Gastrocnemius medialis (tissue), 4 donors: ENCODE results near the gene RIN3. TPM values are rescaled to one million over a fixed set of nuclear protein-coding genes. Genes with fewer than 3 reads are reported as not detected.

Experiments
- ATAC-seq, 2 donors: fragments of 150-250 bp; one replicate each; pipeline ENCODE4 v1.9.1; 2016
- DNase-seq, 2 donors: peaks; one replicate each; pipeline ENCODE4 v3.0.0-alpha.2; 2019
- H3K27ac ChIP-seq, 4 donors: fragments of 200-600 bp; sonication (generic); 1 replicate in 1 of 4; 2 replicates in 3 of 4; pipeline ENCODE4 v1.5.1; 2016 to 2018; ENCODE audit warnings: mild to moderate bottlenecking in 2 of 4, moderate library complexity in 1 of 4
- H3K27me3 ChIP-seq, 3 donors: fragments of 200-600 bp; sonication (generic) in 2 of 3; 1 replicate in 1 of 3; 2 replicates in 2 of 3; pipeline versions ENCODE4 v1.5.1 to v1.6.0; 2016 to 2019; ENCODE audit warnings: mild to moderate bottlenecking in 1 of 3, moderate library complexity in 1 of 3
- H3K36me3 ChIP-seq, 2 donors: fragments of 200-600 bp; sonication (generic) in 1 of 2; one replicate each; pipeline ENCODE4 v1.5.1; 2017 to 2018
- H3K4me1 ChIP-seq, 2 donors: fragments of 200-600 bp; sonication (generic) in 1 of 2; one replicate each; pipeline ENCODE4 v1.5.1; 2016 to 2017; ENCODE audit warnings: mild to moderate bottlenecking in 2 of 2
- H3K4me3 ChIP-seq, 4 donors: fragments of 200-600 bp; sonication (generic) in 3 of 4; 1 replicate in 1 of 4; 2 replicates in 3 of 4; pipeline ENCODE4 v1.5.1; 2016 to 2019; ENCODE audit warnings: mild to moderate bottlenecking in 2 of 4
- H3K9me3 ChIP-seq, 3 donors: fragments of 200-600 bp; sonication (generic) in 2 of 3; 1 replicate in 1 of 3; 2 replicates in 2 of 3; pipeline ENCODE4 v1.5.1; 2016 to 2019
- POLR2A ChIP-seq, 2 donors: fragments of 450-650 bp; IDR thresholded peaks; one replicate each; pipeline ENCODE4 v1.6.1; 2017; ENCODE audit warnings: antibody characterized with exemption in 2 of 2, mild to moderate bottlenecking in 2 of 2, moderate library complexity in 2 of 2
- in situ Hi-C, 4 donors: fragments of 200-750 bp; cut with MboI; loops; one replicate each; pipeline versions ENCODE4 v1.15.0 to v1.8.0; 2017; ENCODE audit warnings: low sequenced_read_pairs in 4 of 4
- intact Hi-C: fragments of 100-400 bp; cut with DNase I; formaldehyde crosslinking; loops from one replicate; pipeline ENCODE4 v1.15.1; 2023; ENCODE audit warnings: low total_unique reads
- total RNA-seq, 4 donors: library from RNA; depleted of rRNA; stranded (reverse); fragments of >200 nt; gene quantifications; one replicate each; pipeline versions ENCODE4 v1.1.0 to v1.2.3, GENCODE V29; 2016
- TF ChIP-seq, protein P1 (sequence below), 5 experiments: fragments of 450-650 bp in 3 of 5; fragments of 200-600 bp in 2 of 5; sonication (generic) in 2 of 5; IDR thresholded peaks in 4 of 5; conservative IDR thresholded peaks in 1 of 5; 1 replicate in 4 of 5; 2 replicates in 1 of 5; pipeline ENCODE4 v1.5.1; 2016 to 2019; ENCODE audit warnings: antibody characterized with exemption in 5 of 5, mild to moderate bottlenecking in 3 of 5, moderate library complexity in 3 of 5

RIN3 gene
- total RNA-seq, 4 donors from 2014 or later, result 2.1 to 3.7 (median 2.6) TPM

DNA sequence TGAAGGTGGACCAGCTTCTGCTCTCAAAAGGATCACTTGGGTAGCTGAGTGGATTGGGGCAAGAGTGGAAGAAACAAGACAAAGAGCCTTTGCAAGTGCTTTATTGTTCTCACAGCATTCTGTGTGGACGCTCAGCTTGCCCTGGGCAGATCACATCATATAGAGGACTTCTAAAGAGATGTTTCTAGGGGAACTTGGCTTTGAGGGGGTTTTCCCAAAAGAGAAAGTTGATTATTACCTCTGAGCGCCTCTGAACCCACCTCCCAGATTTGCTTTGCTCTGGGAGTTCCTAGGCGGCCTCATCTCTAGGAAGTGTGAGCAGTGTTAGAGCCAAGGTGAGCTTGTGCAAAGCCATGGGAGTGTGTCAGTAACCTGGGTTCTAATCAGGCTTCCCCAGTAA is 81.7 kb downstream of the RIN3 start:
- ATAC-seq (no peak), DNase-seq (no peak)
- in situ Hi-C loops (no loop called here), intact Hi-C loops (no loop called here)
- Histone ChIP-seq H3K9me3 (peaks cover 0 to 4% (median 0%) of the 10 kb centered on the region in 3 donors), H3K4me3 (no peak overlapping the region), H3K4me1 (no peaks in the 10 kb centered on the region), H3K27ac (no peak overlapping the region), H3K36me3 (no peaks in the 10 kb centered on the region), H3K27me3 (no peaks in the 10 kb centered on the region)
- TF ChIP-seq, protein P1, sequence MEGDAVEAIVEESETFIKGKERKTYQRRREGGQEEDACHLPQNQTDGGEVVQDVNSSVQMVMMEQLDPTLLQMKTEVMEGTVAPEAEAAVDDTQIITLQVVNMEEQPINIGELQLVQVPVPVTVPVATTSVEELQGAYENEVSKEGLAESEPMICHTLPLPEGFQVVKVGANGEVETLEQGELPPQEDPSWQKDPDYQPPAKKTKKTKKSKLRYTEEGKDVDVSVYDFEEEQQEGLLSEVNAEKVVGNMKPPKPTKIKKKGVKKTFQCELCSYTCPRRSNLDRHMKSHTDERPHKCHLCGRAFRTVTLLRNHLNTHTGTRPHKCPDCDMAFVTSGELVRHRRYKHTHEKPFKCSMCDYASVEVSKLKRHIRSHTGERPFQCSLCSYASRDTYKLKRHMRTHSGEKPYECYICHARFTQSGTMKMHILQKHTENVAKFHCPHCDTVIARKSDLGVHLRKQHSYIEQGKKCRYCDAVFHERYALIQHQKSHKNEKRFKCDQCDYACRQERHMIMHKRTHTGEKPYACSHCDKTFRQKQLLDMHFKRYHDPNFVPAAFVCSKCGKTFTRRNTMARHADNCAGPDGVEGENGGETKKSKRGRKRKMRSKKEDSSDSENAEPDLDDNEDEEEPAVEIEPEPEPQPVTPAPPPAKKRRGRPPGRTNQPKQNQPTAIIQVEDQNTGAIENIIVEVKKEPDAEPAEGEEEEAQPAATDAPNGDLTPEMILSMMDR (IDR thresholded peaks at IDR 0.05 in 4 of 5, conservative IDR thresholded peaks at IDR 0.05 in 1 of 5), result no peak

DNA sequence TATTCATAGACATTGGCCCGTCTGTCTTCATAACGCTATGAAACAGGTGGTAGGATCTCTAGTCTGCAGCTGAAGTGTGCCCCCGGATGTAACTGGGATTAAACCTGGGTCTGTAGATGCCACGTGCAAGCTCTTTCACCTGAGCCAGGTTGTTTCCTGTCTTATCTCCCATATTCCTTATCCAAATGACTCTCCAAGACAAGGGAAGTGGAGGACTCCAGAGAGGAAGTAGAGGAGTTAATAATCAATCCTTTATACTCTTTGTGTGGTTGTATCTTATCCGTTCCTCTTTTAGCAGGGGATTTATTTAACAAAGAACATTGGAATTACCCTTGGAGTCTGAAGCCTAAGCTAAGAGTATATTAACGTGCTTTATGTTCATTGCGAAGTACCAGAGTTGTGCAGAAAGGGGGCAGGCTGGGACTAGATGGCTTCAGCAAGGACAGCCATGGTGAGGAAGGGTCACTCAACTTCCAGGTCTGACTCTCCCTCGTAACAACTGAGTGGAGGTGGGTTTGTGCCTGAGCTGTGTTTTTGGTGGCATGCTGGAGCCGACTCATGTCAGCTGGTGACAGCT is 82.8 kb downstream of the RIN3 start:
- H3K36me3 ChIP-seq, result no peaks in the 10 kb centered on the region
- no peaks in the 10 kb centered on the region for H3K4me1 ChIP-seq
- no peaks in the 10 kb centered on the region for H3K27me3 ChIP-seq
- intact Hi-C loops (no loop called here), in situ Hi-C loops (no loop called here)
- no peak for DNase-seq
- H3K4me3 ChIP-seq, result no peak overlapping the region
- peaks cover 0 to 4% (median 0%) of the 10 kb centered on the region in 3 donors for H3K9me3 ChIP-seq
- H3K27ac ChIP-seq, result no peak overlapping the region
- no peak for TF ChIP-seq POLR2A (IDR thresholded peaks at IDR 0.05)
- TF ChIP-seq, protein P1 (IDR thresholded peaks at IDR 0.05 in 4 of 5, conservative IDR thresholded peaks at IDR 0.05 in 1 of 5), result no peak
- no peak for ATAC-seq

DNA sequence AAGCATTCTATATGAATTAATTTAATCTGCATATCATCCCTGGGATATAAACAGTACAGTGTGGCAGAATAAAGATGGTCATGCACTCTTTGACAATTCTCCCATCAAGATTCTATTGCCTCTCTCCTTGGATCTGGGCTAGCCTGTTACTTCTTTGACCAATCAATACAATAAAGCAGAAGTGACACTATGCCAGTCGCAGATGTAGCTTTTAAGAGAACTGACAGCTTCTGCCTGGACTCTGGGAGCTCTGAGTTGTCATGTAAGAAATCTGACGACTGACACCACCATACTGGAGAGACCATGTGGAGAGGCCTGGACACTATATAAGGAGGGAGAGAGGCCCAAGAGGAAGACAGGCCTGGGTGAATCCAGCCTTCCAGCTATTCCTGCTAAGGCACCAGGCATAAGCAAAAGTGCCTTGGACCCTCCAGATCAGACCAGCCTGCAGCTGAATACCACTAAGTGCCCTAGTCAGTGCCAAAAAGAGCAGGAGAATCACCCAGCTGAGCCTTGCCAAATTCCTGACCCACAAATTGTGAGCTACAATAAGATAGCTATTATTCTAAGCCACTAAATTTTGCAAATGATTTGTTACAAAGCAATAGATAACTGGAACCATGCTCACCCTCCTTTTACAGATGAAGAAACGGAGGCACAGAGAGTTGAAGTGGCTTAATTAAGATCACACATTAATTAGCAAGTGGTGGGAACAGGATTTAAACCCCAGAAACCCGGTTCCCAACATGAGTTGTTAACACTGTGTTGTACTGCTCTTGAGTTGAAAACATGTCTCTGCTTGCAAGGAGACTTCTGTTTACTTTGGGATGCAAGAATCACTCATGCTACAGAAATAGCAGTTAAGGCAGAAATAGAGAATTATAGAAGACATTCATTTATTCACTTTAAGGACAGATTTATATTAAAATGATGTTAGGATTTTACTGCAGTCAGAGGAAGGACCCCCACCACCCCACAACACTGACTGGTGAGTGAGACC is 84.6 kb downstream of the RIN3 start:
- DNase-seq (no peak), ATAC-seq (no peak)
- H3K27ac ChIP-seq, result no peak overlapping the region
- no peaks in the 10 kb centered on the region for H3K27me3 ChIP-seq
- TF ChIP-seq POLR2A (IDR thresholded peaks at IDR 0.05), result no peak
- TF ChIP-seq, protein P1 (IDR thresholded peaks at IDR 0.05 in 4 of 5, conservative IDR thresholded peaks at IDR 0.05 in 1 of 5), result no peak
- peaks cover 0 to 4% (median 0%) of the 10 kb centered on the region in 3 donors for H3K9me3 ChIP-seq
- intact Hi-C loops (no loop called here), in situ Hi-C loops (no loop called here)
- H3K4me3 ChIP-seq, result no peak overlapping the region
- H3K36me3 ChIP-seq, result no peaks in the 10 kb centered on the region
- no peaks in the 10 kb centered on the region for H3K4me1 ChIP-seq

DNA sequence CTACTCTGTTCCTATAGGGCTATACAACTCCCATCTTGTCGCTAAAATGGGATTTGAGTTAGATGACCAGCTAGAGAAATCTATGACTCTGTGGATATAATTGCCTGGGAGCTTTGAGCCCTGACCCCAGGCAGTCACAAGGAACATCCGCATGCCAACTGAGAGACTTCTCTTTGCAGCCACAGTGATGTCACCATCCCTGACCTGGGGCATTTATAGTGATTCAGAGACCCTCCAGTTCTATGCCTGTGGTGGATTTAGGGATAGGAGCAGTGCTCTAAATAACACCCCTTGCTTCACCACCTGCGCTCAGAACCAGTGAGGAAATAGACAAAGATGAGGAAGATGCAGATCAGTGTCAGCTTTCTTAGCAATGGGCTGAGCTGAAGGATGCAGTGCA is 86.2 kb downstream of the RIN3 start:
- H3K27me3 ChIP-seq, result no peaks in the 10 kb centered on the region
- DNase-seq (no peak), ATAC-seq (no peak)
- H3K9me3 ChIP-seq, result peaks cover 0 to 2% (median 0%) of the 10 kb centered on the region in 3 donors
- no peak overlapping the region for H3K4me3 ChIP-seq
- intact Hi-C loops, result no loop called here
- TF ChIP-seq, protein P1 (IDR thresholded peaks at IDR 0.05 in 4 of 5, conservative IDR thresholded peaks at IDR 0.05 in 1 of 5), result no peak
- no peak for TF ChIP-seq POLR2A (IDR thresholded peaks at IDR 0.05)
- no peaks in the 10 kb centered on the region for H3K4me1 ChIP-seq
- in situ Hi-C loops, result no loop called here
- H3K27ac ChIP-seq, result no peak overlapping the region
- H3K36me3 ChIP-seq, result no peaks in the 10 kb centered on the region
